Small intestine (tissue), 7 donors: Measurements from ENCODE around the gene FABP3. TPM values are rescaled to one million over a fixed set of nuclear protein-coding genes. Genes with fewer than 3 reads are reported as not detected.

Source experiments
- DNase-seq, 2 donors: peaks; one replicate each; pipeline versions ENCODE4 v3.0.0 to v3.0.0-alpha.2; 2013
- FAIRE-seq: peaks from 2 replicates; lab custom pipeline; 2012; peaks lifted over from hg19 to GRCh38; lab: Jason Lieb, UNC
- H3K27ac ChIP-seq, 3 donors: one replicate each; pipeline ENCODE4 v1.5.1; 2013; ENCODE audit warnings: low read length in 2 of 3, mild to moderate bottlenecking in 2 of 3, control low read depth in 1 of 3, inconsistent platforms in 1 of 3, low read depth in 1 of 3, moderate library complexity in 1 of 3
- H3K27me3 ChIP-seq, 3 donors: one replicate each; pipeline ENCODE4 v1.6.1; 2013; ENCODE audit warnings: low read length in 3 of 3, inconsistent platforms in 1 of 3; ENCODE audit not compliant: control insufficient read depth in 3 of 3, insufficient read depth in 3 of 3
- H3K36me3 ChIP-seq, 3 donors: one replicate each; pipeline ENCODE4 v1.6.1; 2013; ENCODE audit warnings: low read length in 3 of 3, inconsistent platforms in 1 of 3, low read depth in 1 of 3, mild to moderate bottlenecking in 1 of 3, moderate library complexity in 1 of 3; ENCODE audit not compliant: control insufficient read depth in 3 of 3, insufficient read depth in 2 of 3
- H3K4me1 ChIP-seq, 3 donors: one replicate each; pipeline ENCODE4 v1.6.1; 2013; ENCODE audit warnings: low read length in 2 of 3, inconsistent platforms in 1 of 3, low read depth in 1 of 3, mild to moderate bottlenecking in 1 of 3, moderate library complexity in 1 of 3; ENCODE audit not compliant: control insufficient read depth in 3 of 3, insufficient read depth in 2 of 3
- H3K4me3 ChIP-seq, 3 donors: one replicate each; pipeline ENCODE4 v1.5.1; 2013; ENCODE audit warnings: low read length in 3 of 3, control low read depth in 1 of 3, inconsistent platforms in 1 of 3, low read depth in 1 of 3, mild to moderate bottlenecking in 1 of 3, moderate library complexity in 1 of 3
- H3K9me3 ChIP-seq, 2 donors: one replicate each; pipeline ENCODE4 v1.6.1; 2013; ENCODE audit warnings: low read depth in 1 of 2, low read length in 1 of 2; ENCODE audit not compliant: control insufficient read depth in 2 of 2, insufficient read depth in 1 of 2
- WGBS, 3 donors: extraction: QIAGEN DNeasy Blood & Tissue Kit; methylation state at CpG; one replicate each; pipeline ENCODE4 v1.1.7; 2013; 5-methylcytosine and 5-hydroxymethylcytosine counted together
- polyA plus RNA-seq, 4 donors: library from polyadenylated mRNA; stranded (reverse) in 3 of 4; unstranded in 1 of 4; fragments of 200-250 nt in 3 of 4; fragments of 120-200 nt in 1 of 4; gene quantifications; one replicate each; pipeline versions ENCODE4 v1.2.1 to v1.2.3, GENCODE V29; 2013
- donor health status: healthy with polysubstance abuse.
- donor health status: control.
- donor health status: control.
- donor health status: Bipolar disorder and iron deficiency.
- donor health status: healthy.

Gene FABP3
- polyA plus RNA-seq, 4 donors: 10.7 to 63.8 (median 20.2) TPM

DNA sequence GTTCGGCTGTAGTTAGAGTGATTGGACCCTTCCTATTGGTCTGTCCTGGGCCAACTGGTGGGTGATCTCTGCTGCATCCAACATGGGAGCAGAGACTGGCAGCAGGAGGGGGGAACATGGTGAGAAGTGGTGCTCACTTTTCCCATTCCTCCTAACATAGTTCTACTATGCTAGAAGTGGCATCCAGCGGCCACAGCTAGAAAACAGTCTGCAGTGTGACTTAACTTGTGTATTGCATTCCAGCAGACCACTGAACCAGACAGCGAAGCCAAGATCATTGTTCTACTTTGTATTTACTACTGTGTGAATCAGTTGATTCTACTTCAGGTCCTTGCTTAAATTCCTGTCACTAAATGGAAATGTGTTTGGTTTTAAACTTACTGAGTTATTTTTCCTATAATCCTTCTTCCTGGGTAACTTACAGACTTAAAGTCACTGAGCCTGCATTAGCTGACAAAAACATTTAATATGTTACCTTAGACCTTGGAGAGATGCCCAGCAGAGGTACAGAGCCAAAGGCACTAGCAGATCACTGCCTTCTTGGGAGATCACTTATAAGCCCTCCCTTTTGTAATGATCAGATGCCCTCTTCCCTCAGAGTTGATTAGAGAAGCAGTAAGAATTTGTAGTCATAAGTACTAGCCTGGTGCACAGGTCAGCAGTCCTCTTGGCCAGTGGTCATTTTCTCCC is 8.2 kb downstream of the FABP3 start:
- H3K27ac ChIP-seq: no peak overlapping the region
- 62 to 91% (median 69%) methylated on average over 3 of the region's 3 CpGs for WGBS, 3 donors
- DNase-seq (no peak), FAIRE-seq (no peak)
- H3K9me3 ChIP-seq: no peaks in the 10 kb centered on the region
- no peak overlapping the region for H3K4me3 ChIP-seq
- peaks cover 0 to 14% (median 0%) of the 10 kb centered on the region in 3 donors for H3K4me1 ChIP-seq
- peaks cover 0 to 59% (median 15%) of the 10 kb centered on the region in 3 donors for H3K36me3 ChIP-seq
- H3K27me3 ChIP-seq: no peaks in the 10 kb centered on the region

DNA sequence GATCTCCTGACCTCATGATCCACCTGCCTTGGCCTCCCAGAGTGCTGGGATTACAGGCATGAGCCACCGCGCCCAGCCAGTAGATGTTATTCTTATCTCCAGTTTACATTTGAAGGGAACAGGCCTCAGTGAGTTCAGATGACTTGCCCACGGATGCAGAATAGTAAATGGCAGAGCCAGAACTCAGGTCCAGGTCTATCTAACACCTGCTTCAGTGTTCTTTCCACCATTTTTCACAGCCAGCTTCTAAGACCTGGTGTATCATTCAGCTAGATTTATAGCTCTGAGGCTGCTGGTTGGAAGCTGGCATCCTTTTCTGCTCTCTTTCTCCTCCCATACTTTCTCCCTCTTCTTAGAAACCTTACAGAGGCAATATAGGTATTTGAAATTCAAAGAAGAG is 10.8 kb downstream of the FABP3 start:
- FAIRE-seq (no peak), DNase-seq (no peak)
- H3K4me3 ChIP-seq: no peak overlapping the region
- H3K4me1 ChIP-seq: peaks cover 0 to 3% (median 0%) of the 10 kb centered on the region in 3 donors
- H3K27ac ChIP-seq: no peak overlapping the region
- H3K36me3 ChIP-seq: peaks cover 2 to 42% (median 13%) of the 10 kb centered on the region in 3 donors
- no peaks in the 10 kb centered on the region for H3K9me3 ChIP-seq
- 92 to 93% (median 92%) methylated on average over 3 of the region's 3 CpGs for WGBS, 3 donors
- no peaks in the 10 kb centered on the region for H3K27me3 ChIP-seq

DNA sequence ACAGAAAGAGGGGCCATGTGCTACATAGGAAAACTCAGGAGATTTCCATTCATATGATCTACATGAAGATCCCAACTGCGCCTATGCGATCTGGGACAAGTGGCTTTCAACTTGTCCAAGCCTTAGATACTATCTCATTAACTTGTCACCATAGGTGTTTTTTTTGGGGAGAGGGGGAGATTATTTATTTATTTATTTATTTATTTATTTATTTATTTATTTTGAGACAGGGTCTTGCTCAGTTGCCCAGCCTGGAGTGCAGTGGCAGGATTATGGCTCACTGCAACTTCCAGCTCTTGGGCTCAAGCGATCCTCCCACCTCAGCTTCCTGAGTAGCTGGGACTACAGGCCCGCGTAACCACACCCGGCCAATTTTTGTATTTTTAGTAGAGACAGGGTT is 11.3 kb downstream of the FABP3 start:
- FAIRE-seq (no peak), DNase-seq (no peak)
- Histone ChIP-seq H3K27me3 (no peaks in the 10 kb centered on the region), H3K4me3 (no peak overlapping the region), H3K9me3 (no peaks in the 10 kb centered on the region), H3K27ac (no peak overlapping the region), H3K36me3 (peaks cover 2 to 39% (median 12%) of the 10 kb centered on the region in 3 donors), H3K4me1 (peaks cover 0 to 3% (median 0%) of the 10 kb centered on the region in 3 donors)
- WGBS, 3 donors: 97 to 98% (median 97%) methylated on average over 6 of the region's 6 CpGs

DNA sequence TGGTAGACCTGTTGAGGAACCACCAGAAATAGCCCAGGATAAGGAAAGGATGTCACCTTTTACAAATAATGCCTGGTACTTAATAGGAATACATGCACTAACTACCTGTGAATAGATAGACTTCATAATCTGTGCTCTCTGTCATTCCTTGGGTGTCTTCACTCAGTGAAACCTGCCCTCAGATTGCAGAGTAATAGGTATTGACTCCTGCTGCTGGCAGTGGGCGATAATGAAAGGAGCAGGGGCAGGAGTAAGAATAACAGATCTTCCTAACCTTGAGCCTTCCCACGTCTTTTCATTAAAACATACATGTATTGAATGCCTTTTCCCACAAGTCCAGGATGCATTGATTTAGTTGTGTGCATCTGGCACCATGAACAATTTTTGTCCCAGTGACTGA is 16.4 kb downstream of the FABP3 start:
- H3K9me3 ChIP-seq: no peaks in the 10 kb centered on the region
- FAIRE-seq (no peak), DNase-seq (no peak)
- 94 to 98% (median 97%) methylated on average over 2 of the region's 2 CpGs for WGBS, 3 donors
- no peak overlapping the region for H3K27ac ChIP-seq
- H3K27me3 ChIP-seq: no peaks in the 10 kb centered on the region
- H3K4me1 ChIP-seq: peaks cover 0 to 3% (median 0%) of the 10 kb centered on the region in 3 donors
- H3K36me3 ChIP-seq: peaks cover 3 to 16% (median 8%) of the 10 kb centered on the region in 3 donors
- H3K4me3 ChIP-seq: no peak overlapping the region

DNA sequence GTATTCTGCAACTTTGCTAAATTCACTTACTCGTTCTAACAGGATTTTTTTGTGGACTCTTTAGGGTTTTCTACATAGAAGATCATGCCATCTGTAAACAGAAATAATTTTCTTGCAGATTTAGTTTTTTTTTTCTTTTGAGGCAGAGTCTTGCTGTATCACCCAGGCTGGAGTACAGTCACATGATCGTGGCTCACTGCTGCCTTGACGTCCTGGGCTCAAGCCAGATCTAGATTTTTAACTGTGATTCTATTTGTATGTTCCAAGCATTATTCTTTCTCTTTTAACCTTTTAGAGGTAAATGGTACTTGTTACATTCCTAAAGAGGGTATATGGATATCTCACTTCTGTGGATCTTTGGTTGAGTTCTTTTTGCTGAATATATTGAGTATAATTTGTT is 18.6 kb downstream of the FABP3 start:
- peaks cover 0 to 16% (median 10%) of the 10 kb centered on the region in 3 donors for H3K36me3 ChIP-seq
- peak overlapping the region in 1 of 3 donors; percentile 34 for H3K27ac ChIP-seq
- peak in 1 of 2 donors; percentile 41 for DNase-seq
- H3K9me3 ChIP-seq: no peaks in the 10 kb centered on the region
- H3K4me3 ChIP-seq: no peak overlapping the region
- WGBS, 3 donors: 65 to 75% (median 73%) methylated on average over 3 of the region's 3 CpGs
- peaks cover 0 to 3% (median 0%) of the 10 kb centered on the region in 3 donors for H3K4me1 ChIP-seq
- no peak for FAIRE-seq
- H3K27me3 ChIP-seq: no peaks in the 10 kb centered on the region

DNA sequence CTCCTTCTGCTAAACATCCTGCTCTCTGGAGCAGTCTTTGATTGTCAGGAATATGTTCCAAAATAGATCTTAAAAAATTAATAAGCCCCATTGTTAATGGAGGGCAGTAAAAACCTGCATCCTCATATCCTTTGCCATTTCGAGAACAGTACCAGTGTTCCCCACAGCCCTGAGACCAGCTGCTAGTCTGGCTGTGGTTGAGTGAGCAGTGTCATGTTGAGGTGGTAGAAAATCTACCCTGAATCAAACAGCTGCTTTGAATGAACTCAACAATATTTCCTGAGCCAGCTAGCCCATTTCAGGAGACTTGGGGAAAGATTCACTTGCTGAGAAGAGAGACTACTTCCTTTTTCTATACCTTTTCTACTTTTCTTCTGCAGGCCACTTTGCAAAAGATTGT is 24.4 kb downstream of the FABP3 start:
- H3K27me3 ChIP-seq: no peaks in the 10 kb centered on the region
- 93 to 96% (median 96%) methylated on average over 1 of the region's 1 CpG for WGBS, 3 donors
- H3K4me3 ChIP-seq: no peak overlapping the region
- DNase-seq (no peak), FAIRE-seq (no peak)
- no peak overlapping the region for H3K27ac ChIP-seq
- no peaks in the 10 kb centered on the region for H3K4me1 ChIP-seq
- peaks cover 2 to 29% (median 9%) of the 10 kb centered on the region in 3 donors for H3K36me3 ChIP-seq
- no peaks in the 10 kb centered on the region for H3K9me3 ChIP-seq

DNA sequence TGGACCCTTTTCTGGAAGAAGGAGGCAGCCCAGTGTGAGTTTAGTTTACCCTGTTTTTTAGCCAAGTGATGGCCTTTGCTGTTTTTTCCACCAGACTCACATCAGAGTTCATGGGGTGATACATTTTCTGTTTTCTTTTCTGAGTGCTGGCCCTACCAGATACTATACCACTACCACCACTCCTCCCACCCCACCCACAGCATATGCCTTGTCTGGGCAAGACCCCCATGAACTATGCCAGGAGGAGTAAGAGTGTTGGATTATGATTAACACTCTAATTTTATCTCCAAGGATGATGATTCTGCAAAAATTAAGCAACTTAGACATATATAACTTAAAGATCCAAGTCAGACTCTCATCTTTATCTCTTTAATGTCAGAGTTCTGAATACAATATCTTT is 26.1 kb downstream of the FABP3 start:
- DNase-seq (no peak), FAIRE-seq (no peak)
- H3K27ac ChIP-seq: no peak overlapping the region
- H3K9me3 ChIP-seq: no peaks in the 10 kb centered on the region
- H3K4me1 ChIP-seq: no peaks in the 10 kb centered on the region
- H3K36me3 ChIP-seq: peaks cover 2 to 25% (median 9%) of the 10 kb centered on the region in 3 donors
- no peak overlapping the region for H3K4me3 ChIP-seq
- no peaks in the 10 kb centered on the region for H3K27me3 ChIP-seq

DNA sequence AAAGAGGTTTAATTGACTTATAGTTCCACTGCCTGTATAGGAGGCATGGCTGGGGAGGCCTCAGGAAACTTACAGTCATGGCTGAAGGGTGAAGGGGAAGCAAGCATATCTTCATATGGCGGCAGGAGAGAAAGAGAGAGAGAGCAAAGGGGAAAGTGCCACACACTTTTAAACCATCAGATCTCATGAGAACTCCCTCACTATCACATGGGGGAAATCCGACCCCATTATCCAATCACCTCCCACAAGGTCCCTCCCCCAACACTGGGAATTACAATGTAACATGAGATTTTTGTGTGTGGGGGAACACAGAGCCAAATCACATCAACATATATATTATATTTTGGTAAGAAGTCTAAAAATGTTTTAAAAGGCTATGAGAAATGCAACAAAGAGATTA is 27.2 kb downstream of the FABP3 start:
- H3K4me1 ChIP-seq: no peaks in the 10 kb centered on the region
- DNase-seq (no peak), FAIRE-seq (no peak)
- peaks cover 2 to 20% (median 4%) of the 10 kb centered on the region in 3 donors for H3K36me3 ChIP-seq
- no peaks in the 10 kb centered on the region for H3K27me3 ChIP-seq
- 88 to 94% (median 93%) methylated on average over 2 of the region's 2 CpGs for WGBS, 3 donors
- no peaks in the 10 kb centered on the region for H3K9me3 ChIP-seq
- no peak overlapping the region for H3K27ac ChIP-seq
- no peak overlapping the region for H3K4me3 ChIP-seq
